DND-41 (cell line): ENCODE data around the gene ATP23.

Source experiments
- ATAC-seq: fragments of 200-7000 bp; cut with Tn5 transposase; 3 replicates; pipeline ENCODE4 v1.9.1; 2021; ENCODE audit warnings: low read depth; ENCODE audit not compliant: insufficient read depth
- DNase-seq: peaks from one replicate; pipeline ENCODE4 v3.0.0-alpha.2; 2020
- H2AFZ ChIP-seq: 2 replicates; pipeline ENCODE4 v1.6.0; 2012; ENCODE audit warnings: low read depth, low read length
- H3K27ac ChIP-seq: 2 replicates; pipeline ENCODE4 v1.5.1; 2012; ENCODE audit warnings: low read length, inconsistent platforms
- H3K27me3 ChIP-seq: fragments of 200-600 bp; sonication (generic); 2 replicates; pipeline ENCODE4 v1.6.0; 2012; ENCODE audit warnings: low read length, mild to moderate bottlenecking, inconsistent platforms; ENCODE audit not compliant: insufficient read depth, poor library complexity
- H3K36me3 ChIP-seq: 2 replicates; pipeline ENCODE4 v1.5.1; 2012; ENCODE audit warnings: low read length, inconsistent platforms; ENCODE audit not compliant: insufficient read depth
- H3K4me1 ChIP-seq: 2 replicates; pipeline ENCODE4 v1.5.1; 2012; ENCODE audit warnings: mild to moderate bottlenecking, low read length; ENCODE audit not compliant: insufficient read depth
- H3K4me2 ChIP-seq: 2 replicates; pipeline ENCODE4 v1.6.0; 2012; ENCODE audit warnings: mild to moderate bottlenecking, moderate library complexity, low read length, inconsistent platforms; ENCODE audit not compliant: insufficient read depth
- H3K4me3 ChIP-seq, 2 experiments: fragments of 200-600 bp in 1 of 2; shearing (Covaris generic) in 1 of 2; 2 replicates each; pipeline ENCODE4 v1.5.1; 2012 to 2016; ENCODE audit warnings: inconsistent platforms in 2 of 2, low read length in 2 of 2, mild to moderate bottlenecking in 2 of 2, low read depth in 1 of 2, moderate library complexity in 1 of 2
- H3K79me2 ChIP-seq: 2 replicates; pipeline ENCODE4 v1.6.0; 2012; ENCODE audit warnings: low read length, inconsistent platforms; ENCODE audit not compliant: insufficient read depth
- H3K9ac ChIP-seq: 2 replicates; pipeline ENCODE4 v1.6.0; 2012; ENCODE audit warnings: low read depth, mild to moderate bottlenecking, inconsistent platforms, low read length, moderate library complexity
- H3K9me3 ChIP-seq: 2 replicates; pipeline ENCODE4 v1.5.1; 2012; ENCODE audit warnings: low read length, moderate library complexity, mild to moderate bottlenecking, inconsistent platforms; ENCODE audit not compliant: insufficient read depth, severe bottlenecking
- H4K20me1 ChIP-seq: 2 replicates; pipeline ENCODE4 v1.6.0; 2012; ENCODE audit warnings: low read length; ENCODE audit not compliant: insufficient read depth
- EZH2 ChIP-seq: IDR thresholded peaks from 3 replicates; pipeline ENCODE4 v1.6.1; 2012; ENCODE audit warnings: borderline replicate concordance, low read depth, mild to moderate bottlenecking, moderate library complexity, low read length, inconsistent platforms; ENCODE audit not compliant: severe bottlenecking
- TF ChIP-seq, protein P1 (sequence below): IDR thresholded peaks from 2 replicates; pipeline ENCODE4 v1.5.1; 2012; ENCODE audit warnings: borderline replicate concordance, low read length, moderate library complexity, mild to moderate bottlenecking; ENCODE audit not compliant: poor library complexity, severe bottlenecking; ENCODE audit errors: extremely low read depth

ATP23 gene

DNA sequence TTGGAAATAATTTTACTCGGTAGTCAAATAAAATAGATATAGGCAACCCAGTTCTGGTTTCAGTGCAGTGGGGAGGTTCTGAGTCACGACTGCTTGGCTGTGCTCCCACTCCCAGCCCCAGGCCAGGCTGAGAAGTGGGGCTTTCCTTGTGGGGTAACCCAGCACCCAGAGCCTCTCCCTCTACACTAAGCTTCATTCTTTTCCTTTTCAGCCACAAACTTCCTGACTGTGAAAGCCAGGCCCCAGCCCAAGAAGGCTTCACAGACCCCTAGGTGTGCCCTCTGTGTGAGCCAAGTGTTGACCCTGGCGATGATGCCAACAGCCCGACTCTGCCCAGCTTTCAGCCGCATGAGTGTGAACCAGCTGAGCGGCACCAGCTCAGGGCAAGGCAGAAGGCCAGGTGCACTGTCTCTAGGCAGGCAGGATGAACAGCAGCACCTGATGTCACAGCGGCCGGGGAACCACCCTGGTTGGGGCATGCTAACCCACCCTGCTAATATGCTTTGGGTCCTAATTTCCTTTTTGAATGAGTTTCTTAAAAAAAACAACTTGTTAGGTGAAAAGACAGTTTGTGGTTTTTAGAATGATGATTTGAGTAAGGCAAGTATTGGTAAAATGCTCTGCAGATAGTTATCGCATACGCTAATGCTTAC is 42.2 kb upstream of the ATP23 start:
- peaks cover 14% of the 10 kb centered on the region for H3K4me1 ChIP-seq
- H3K27me3 ChIP-seq = peaks cover 23% of the 10 kb centered on the region
- no peaks in the 10 kb centered on the region for H3K9me3 ChIP-seq
- no peaks in the 10 kb centered on the region for H3K79me2 ChIP-seq
- no peak overlapping the region for H3K27ac ChIP-seq
- 0 out of 2 replicates have a peak overlapping the region, but pooled peaks have one; percentile 31 for H2AFZ ChIP-seq
- H3K4me2 ChIP-seq = no peak overlapping the region
- no peak for TF ChIP-seq EZH2
- H3K36me3 ChIP-seq = no peaks in the 10 kb centered on the region
- H4K20me1 ChIP-seq = no peaks in the 10 kb centered on the region
- H3K4me3 ChIP-seq = no peak overlapping the region
- peak; percentile 51 for DNase-seq
- no peak overlapping the region for H3K9ac ChIP-seq
- ATAC-seq = peak; percentile 74

DNA sequence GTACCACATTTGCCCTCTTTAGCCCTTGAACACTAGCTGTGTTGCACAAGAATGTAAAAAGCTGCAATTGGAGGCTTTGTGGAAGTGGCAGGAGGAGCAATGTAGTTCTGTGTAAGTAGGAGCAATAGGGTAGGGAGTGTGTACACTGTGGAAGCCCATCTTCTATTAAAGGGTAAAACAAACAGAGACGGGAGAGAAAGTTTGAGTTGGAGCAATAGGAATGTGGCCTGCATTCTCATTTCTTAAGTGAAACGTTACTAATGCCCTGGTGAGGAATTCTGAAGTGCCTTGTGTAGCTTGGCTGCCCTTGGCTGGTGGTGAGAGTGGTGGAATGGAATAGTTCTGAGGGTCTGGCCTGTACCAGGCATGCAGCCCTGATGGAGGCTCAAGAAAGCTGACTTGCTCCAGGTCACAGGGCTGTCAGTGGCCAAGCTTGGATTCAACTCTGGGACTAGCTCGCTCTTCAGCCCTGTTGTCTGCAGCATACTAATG is 38.8 kb upstream of the ATP23 start:
- TF ChIP-seq EZH2 = no peak
- TF ChIP-seq, protein P1, sequence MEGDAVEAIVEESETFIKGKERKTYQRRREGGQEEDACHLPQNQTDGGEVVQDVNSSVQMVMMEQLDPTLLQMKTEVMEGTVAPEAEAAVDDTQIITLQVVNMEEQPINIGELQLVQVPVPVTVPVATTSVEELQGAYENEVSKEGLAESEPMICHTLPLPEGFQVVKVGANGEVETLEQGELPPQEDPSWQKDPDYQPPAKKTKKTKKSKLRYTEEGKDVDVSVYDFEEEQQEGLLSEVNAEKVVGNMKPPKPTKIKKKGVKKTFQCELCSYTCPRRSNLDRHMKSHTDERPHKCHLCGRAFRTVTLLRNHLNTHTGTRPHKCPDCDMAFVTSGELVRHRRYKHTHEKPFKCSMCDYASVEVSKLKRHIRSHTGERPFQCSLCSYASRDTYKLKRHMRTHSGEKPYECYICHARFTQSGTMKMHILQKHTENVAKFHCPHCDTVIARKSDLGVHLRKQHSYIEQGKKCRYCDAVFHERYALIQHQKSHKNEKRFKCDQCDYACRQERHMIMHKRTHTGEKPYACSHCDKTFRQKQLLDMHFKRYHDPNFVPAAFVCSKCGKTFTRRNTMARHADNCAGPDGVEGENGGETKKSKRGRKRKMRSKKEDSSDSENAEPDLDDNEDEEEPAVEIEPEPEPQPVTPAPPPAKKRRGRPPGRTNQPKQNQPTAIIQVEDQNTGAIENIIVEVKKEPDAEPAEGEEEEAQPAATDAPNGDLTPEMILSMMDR = no peak
- Histone ChIP-seq H4K20me1 (no peaks in the 10 kb centered on the region), H3K4me3 (no peak overlapping the region), H2AFZ (no peak overlapping the region), H3K27ac (no peak overlapping the region), H3K36me3 (no peaks in the 10 kb centered on the region), H3K79me2 (no peaks in the 10 kb centered on the region), H3K9me3 (no peaks in the 10 kb centered on the region), H3K9ac (no peak overlapping the region), H3K27me3 (peaks cover 22% of the 10 kb centered on the region), H3K4me1 (peaks cover 22% of the 10 kb centered on the region), H3K4me2 (no peak overlapping the region)
- no peak for DNase-seq
- no peak for ATAC-seq

- TF ChIP-seq, protein P1 = no peak
- no peak for TF ChIP-seq EZH2
Measured at GRCh38 chr12:57904426-57904825, 36.9 kb upstream of the ATP23 start.

More at GRCh38 chr12:57904426-57904825, 36.9 kb upstream of the ATP23 start:
- H3K27me3 ChIP-seq = peaks cover 9% of the 10 kb centered on the region
- no peaks in the 10 kb centered on the region for H4K20me1 ChIP-seq
- DNase-seq = no peak
- no peak overlapping the region for H3K4me2 ChIP-seq
- no peaks in the 10 kb centered on the region for H3K79me2 ChIP-seq
- H3K27ac ChIP-seq = no peak overlapping the region
- no peaks in the 10 kb centered on the region for H3K9me3 ChIP-seq
- no peak overlapping the region for H3K4me3 ChIP-seq
- H3K4me1 ChIP-seq = peaks cover 8% of the 10 kb centered on the region
- H2AFZ ChIP-seq = peak overlapping the region; percentile 28; the same call in 1 of the 2 replicates
- H3K9ac ChIP-seq = no peak overlapping the region
- ATAC-seq = no peak
- no peaks in the 10 kb centered on the region for H3K36me3 ChIP-seq
